Globus pallidus (tissue), 1 donor: ENCODE measurements around the gene PARM1.

Source experiments
- DNase-seq: peaks from one replicate; pipeline ENCODE4 v3.0.0-alpha.2; 2015; ENCODE audit warnings: low spot score

PARM1 gene, protein sequence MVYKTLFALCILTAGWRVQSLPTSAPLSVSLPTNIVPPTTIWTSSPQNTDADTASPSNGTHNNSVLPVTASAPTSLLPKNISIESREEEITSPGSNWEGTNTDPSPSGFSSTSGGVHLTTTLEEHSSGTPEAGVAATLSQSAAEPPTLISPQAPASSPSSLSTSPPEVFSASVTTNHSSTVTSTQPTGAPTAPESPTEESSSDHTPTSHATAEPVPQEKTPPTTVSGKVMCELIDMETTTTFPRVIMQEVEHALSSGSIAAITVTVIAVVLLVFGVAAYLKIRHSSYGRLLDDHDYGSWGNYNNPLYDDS

DNA sequence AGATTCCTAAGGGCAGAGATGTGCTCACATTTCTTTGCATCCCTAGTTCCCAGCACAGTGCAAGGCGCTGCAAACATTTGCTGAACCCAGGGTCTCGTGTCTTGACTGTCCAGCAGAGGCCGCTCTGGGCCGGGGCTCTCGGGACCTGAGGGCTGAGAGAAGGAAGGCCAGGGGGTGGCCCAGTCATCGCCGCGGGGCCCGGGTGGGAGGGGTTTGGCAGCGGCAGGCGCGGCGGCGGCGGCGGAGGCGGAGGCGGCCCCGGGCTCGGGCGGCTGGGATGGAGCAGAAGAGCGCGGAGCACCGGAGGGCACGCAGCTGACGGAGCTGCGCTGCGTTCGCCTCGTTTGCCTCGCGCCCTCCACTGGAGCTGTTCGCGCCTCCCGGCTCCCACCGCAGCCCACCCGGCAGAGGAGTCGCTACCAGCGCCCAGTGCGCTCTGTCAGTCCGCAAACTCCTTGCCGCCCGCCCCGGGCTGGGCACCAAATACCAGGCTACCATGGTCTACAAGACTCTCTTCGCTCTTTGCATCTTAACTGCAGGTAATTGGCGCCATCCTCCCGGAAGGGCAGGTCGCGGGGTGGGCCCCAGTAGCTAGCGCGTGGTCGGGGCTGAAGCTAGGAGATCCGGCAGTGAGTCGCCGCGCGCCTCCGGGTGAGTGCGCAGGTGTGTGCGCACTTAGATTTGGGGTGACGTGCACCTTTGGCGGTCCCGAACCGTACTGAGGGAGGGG, at the start of gene PARM1:
Gene PARM1 (plus strand): TSS at position 285 of the 730 bp plus-strand sequence. CDS start 212 bp downstream, at position 497.
- DNase-seq, result peak; percentile 87

DNA sequence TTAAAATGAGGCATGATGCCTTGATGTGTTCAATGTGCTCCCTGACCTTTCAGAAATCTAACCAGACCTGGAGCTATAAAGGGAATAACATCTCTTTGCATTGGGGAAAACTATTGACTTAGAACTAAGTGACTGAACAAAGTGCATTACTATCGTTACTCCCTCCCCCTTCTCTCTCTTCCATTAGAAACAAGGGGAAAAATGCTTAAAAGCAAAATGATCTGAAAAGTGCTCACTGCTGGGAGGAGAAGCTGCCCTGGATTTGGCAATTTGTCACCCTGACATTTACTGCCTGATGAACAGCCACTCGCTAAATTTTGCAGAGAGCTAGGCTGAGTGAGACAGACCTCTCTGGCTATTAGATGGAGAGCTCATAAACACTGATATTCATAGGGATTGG, 48.6 kb upstream of the PARM1 start:
- no peak for DNase-seq

DNA sequence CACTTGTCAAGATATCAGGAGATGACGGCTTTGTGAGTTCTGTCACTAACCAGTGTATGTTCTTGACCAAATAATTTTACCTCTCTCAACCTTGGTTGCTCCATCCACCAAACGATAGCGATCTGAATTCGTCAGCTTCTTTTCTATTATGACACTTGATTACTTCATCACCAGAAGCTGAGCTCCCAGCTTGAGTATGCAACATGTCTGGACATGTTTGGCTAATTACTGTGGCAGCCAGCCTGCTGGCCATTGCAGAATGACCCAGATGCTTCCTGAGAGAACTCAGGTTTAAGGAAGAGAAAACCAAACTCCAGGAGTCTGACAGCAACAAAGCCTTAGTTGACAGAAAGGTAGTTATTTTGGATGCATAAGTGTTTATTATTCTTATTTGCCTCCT, 46.4 kb upstream of the PARM1 start:
- DNase-seq, result no peak

DNA sequence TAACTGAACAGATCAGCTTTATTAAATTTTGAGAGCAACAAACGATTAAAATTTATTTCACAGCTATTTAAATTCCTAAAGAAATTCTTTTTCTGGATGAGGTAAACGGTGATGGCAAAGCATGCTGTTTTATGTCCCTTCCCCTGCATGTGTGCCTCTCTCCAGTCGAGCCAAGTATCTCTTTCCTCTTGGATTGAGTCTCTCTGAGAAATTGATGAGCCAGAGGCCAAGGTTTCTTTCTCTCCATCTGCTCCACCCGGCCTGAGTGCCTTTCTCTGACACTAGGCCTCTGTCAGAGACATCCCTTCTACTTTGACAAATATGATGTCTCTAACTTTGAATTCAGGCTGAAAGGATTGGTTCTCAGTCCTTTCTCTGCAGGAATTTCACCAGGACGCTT, 42.6 kb upstream of the PARM1 start:
- no peak for DNase-seq

DNA sequence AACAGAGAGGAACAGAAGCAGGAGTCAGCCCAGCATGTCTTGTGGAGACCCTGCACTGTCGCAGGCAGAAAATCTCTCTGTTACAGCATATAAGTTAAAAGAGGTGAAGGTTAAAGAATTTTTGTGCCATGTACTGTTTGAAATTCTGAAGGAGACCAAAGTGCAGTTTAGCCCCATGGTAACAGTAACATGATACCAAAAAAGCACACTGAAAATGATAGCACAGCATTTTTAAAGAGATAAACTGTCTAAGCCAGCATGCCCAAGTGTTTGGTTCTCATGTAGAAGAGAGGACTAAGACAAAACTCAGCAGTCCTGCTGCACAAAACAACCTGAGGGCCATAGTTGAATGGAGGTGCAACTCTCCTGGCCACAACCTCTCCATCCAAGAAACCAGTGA, 41.9 kb upstream of the PARM1 start:
- DNase-seq, result no peak

DNA sequence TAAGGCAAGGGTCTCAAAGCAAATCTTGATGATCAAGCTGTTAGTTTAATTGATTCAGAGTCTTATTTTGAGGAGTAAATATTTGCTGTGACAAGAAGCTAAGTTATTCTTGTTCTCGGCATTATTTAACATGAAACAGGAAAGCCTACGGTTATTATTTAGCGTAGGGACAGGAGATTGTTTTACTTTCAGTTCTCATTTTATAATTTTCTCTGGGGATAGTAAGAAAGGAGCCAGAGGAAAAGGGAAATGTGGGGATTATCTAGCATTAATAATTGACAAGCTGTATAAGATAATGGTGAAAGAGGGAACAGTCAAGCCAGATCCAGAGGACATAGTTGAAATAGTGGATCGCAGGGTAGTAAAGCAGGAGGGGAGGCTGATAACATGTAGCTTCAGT, 39.7 kb upstream of the PARM1 start:
- DNase-seq, result no peak

DNA sequence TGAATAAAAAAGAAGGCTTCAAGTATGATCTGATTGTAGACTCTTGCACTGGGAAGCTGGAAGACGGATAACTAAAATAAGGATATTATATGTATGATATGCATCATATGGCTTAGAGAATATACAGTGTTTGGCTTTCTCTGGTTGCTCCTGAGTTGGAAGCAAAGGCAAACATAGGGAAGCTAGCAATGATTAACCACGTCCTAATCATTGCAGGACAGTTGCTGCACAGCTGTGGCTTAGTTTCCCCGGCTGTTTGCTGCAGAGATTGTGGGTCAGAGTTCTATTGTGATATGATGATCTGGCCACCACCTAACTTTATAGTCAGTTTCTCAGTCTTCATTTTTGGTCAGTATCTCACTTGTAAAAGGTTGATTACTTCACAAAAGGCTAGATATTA, 36.3 kb upstream of the PARM1 start:
- no peak for DNase-seq

DNA sequence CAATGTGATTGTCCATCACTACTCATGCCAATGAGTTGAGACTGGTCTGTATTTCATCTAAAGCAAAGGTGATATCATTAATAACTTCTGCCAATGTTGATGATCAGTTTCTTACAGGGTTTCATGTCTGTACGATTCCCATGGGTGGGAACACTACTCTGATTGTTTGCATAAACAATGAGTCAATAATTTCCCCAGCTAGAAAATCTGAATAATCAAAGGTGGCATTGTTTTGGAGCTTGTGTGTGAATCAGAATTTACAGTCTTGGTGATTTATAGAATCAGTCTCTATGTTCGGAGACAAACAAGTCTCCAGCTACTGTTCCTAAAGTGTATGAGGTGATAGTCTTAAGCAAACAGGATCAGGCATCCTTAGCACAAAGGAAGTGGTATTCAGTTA, 35.5 kb upstream of the PARM1 start:
- peak; percentile 41 for DNase-seq

DNA sequence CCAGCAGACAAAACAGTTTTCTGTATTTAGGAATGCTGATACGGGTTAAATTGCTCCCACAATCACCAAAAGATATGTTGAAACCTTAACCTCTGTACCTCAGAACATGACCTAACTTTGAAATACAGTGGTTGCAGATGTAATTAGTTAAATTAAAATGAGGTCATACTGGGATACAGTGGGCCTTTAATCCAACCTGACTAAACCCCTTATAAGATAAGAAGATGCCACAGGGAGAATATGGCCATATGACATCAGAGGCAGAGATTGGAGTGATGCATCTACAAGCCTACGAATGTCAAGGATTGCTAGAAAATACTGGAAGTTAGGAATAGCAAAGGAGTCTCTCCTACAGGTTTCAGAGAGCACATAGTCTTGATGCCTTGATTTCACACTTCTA, 32.1 kb upstream of the PARM1 start:
- DNase-seq, result no peak

DNA sequence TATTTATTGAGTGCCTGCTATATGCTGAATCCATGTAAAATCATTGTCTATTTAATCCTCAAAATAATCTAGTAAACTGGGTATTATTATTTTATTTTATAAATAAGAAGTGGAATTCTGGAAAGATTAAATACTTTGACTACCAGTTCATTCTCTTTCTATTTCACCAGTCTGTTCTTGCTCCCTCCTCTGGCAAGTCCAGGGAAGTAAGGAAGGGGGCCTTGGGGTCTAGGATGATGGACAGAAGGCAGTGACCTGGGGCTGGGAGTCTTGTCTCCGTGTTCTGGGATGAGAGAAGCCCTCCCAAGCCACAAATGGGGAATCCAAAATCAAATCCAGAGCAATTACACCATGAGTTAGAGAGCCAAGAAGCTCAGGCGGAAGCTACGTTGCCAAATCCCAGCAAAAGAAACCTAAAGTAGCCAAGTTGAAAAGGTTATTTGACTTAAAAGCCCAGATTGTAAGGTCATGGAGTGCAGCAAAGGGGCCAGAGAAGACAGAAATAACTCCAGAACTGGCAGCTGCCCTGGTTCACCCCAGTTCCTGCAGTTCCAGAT, 28.3 kb upstream of the PARM1 start:
- DNase-seq, result no peak

DNA sequence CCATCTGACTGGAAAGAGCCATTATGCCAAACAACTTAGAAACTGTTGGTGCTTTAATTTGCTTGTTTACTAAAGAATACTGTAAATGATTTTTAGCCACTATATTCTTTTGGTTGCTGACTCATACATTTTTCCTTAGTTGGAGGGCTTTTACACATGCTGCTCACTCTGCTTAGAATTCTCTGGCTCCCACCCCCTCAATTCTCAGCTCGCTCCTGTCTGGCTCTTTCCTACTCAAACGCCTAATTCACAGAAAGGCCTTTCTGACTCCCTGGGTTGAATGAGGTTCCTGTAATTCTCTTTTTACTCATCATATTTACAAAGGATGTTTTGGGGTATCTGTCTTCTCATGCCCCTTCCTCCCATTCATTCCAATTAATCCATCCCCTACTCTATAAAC, 26.1 kb upstream of the PARM1 start:
- no peak for DNase-seq

DNA sequence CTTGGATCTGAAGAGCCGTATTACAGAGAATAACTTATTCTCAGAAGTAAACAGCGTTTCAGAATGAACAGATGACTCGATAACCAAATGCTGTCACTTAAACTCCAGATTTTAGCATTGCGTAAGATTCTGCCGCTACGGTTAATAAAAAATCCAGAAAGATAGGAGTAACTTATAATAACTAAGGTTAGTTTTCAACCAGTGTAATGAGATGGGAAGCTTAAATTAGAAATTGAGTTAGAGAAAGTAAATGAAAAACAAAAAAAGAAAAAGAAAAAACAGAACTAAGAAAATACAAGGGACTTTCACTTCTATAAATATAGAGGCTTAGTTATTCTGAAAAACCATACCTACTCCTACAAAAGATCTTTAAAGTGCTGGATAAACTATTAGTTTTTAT, 13.1 kb upstream of the PARM1 start:
- DNase-seq, result no peak

DNA sequence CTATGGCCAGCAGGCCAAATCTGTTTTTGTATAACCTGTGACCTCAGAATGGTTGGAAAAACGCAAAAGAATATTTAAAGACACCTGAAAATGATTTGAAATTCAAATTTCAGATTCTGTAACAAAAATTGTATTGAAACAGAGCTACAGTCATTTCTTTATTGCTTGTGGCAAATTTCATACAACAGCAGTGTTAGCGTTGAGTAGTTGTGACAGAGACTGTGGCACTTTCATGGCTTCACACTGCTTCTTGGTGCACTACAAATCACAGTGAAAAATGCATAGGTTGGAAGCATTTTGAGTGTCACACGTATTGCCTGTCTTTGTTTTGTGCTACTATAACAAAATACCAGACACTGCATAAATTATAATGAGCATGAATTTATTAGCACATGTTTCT, 12.2 kb upstream of the PARM1 start:
- DNase-seq, result no peak

DNA sequence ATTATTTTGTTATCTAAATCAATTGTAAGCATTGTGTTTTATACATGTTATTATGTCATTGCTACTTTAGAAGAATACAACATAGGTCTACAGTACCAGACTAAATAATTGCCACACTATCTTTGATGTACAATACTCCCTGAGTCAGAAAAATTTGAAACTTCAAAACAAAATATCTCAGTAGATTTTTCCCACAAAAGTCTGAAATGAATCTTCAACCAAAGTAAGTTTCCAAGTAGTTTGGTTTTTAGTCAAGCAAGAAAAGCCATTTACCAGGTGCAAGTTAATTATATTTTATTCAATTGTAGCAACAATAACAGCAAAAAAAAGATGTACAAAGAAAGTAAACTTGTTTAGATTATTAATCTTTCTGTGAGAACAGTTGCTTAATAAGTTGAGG, 11.4 kb upstream of the PARM1 start:
- no peak for DNase-seq

DNA sequence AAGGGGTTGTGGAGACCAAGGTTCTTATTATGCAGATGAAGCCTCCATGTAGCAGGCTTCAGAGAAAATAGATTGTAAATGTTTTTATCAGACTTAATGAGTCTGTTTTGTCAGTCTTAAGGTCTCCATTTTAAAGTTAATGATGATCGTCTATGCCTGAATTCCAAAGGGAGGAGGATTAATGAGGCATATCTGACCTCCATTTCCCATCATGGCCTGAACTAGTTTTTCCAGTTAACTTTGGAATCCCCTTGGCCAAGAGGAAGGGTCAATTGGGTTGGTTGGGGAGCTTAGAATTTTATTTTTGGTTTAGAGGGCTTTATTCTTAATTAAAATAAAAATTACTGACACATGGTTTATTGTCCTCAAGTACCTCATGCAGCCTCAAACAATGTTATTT, 6.9 kb upstream of the PARM1 start:
- no peak for DNase-seq

DNA sequence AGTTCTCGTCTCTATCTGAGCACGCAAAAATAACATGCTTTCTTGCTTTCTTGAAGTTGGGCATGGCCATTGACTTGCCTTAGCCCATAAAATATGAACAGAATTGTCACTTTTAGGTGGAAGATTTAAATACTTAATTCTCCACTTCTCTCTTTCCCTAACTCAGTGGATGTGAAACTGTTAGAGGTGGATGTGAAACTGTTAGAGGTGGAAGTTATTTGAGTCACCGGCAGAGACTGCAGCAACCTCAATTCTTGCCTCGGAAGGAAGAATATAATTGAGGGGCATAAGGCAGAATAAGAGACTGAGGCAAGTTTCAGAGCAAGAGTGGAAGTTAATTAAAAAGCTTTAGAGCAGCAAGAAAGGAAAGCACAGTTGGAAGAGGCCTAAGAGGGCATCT, 2.8 kb upstream of the PARM1 start:
- DNase-seq, result peak; percentile 27

DNA sequence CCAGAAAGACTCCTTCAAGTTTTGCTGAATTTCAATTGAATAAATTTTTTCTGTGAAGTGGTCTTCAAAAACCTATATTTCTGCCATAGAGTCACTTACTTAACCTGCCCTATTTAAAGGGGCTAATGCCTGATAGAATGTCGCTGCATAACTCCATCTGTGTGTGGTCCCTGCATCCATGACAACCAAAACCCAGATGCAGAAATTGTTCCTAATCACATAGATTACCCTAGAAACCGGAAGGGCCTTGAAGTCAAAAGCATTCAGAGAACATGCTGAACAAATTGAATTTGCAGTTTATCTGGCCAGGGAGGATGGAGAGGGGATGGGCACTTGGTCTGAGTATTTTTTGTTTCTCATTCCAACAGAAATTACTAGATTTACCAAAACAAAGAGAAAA, 1.5 kb upstream of the PARM1 start:
- DNase-seq, result no peak

DNA sequence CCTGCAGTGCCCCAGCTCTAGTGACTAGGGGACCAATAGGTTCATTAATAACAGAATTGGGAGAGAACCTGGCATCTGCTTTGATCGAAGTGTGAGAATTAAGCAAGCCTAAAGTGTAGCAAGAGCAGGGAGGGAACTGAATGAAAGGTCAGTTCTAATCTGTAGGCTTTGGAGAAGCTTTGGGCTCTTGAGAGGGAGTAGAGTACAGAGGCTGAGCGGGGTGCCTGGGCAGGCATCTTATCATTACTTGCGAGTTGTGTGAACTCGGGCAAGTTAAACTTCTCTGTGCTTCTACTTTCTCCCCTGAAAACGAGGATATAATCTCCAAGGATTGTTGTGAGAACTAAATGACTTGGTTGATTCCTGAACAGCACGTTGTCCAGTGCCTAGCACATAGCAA, 906 bp upstream of the PARM1 start:
- no peak for DNase-seq

DNA sequence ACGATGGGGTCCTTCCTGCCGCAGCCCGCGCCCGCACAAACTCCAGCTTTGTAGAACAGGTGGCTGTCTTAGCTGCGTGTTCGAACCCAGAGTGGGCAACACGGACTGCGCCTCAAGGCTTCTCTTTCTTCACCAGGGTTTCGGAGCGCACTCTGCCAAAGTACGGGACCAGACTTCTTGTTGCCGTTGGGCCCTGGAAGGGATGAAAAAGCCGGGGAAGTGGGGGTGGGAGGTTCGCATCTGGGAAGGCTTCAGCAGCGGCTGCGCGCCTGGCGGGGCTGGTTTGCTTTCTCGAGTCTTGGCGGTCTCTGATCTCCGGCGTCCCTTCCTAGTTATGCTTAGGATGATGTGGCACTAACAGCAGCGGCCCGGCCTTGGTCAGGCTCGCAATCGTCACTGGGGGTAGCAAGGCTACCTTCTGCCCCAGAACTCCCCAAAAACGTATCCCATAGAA, 673 bp downstream of the PARM1 start:
- peak; percentile 7 for DNase-seq

DNA sequence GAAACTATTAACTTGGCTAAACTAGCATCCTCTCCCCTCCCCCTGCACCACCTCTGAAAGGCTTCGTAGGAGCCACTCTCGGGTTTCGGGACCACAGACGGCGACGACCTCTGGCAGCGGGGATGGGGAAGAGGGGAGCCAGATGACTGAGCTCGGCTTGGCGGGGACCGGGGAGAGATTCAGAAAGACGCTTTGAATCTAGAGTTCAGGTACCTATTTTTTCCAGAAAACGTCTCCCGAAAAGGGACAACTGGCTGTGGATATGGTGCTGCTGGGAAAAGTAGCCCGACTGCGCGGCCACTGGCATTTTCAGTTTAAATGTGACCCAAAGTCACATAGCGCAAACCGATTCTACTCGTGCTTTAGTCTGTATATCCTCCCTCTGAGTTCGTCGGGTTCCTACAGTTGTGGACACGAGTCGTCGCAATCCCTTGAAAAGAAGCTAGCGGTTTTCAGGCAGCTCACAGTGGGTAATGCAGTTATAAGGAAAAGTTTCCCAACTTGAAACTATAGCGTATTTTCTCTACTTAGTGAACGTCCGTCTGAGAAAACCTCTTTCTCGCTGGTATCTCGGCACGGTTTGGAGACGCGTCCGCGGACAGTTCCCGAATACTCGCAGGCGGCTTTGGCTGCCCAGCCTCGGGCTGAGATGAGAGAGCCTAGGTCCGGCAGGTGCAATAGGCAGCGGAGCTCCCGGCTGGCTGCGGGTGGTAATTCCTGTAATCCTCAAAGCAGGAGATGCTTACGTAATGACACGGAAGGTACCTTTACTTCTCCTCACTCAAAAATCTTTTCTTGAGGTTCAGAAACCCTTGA, 1.3 kb downstream of the PARM1 start:
- DNase-seq, result peak; percentile 22

DNA sequence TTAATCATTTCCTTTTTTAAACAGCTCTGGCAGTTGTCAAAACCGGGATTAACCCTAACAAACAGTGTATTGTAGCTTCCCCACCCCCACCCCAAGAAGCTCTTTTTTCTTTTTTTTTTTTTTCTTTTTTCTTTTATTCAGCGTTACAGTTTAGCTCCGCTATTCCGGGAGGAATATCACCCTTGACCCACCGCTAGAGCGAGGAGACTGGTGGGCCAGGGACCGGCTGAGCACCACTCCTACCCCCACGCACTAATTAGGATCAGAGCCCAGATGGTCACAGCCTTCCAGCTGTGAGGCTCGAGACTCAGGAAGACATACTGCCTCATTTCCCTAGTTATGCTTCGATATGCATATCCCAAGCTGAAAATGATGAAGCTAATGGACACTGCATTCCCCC, 2.0 kb downstream of the PARM1 start:
- DNase-seq, result no peak

DNA sequence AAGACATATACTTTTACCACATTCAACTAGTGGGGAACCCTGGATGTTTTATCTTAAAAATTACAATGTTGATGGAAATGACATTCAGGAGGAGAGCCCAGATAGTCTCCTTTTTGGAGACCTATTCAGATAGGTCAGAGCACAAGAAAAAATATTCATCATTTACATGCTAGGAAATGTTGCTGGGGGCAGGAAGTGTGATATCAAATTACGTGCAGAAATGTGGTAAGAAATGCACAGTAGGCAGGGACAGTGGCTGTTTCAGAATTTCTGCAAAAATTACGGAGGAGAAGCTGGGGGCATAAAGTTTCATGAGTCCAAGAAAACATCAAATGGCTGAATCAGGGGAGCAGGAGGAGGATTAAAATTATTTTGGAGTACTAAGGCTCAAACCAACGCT, 8.2 kb downstream of the PARM1 start:
- no peak for DNase-seq
